IMR-90 (cell line): ENCODE data around the gene SLC9A2.

Experiments
- BHLHE40 ChIP-seq: fragments of 150-350 bp; IDR thresholded peaks from 2 replicates; pipeline ENCODE4 v1.6.1; 2016; ENCODE audit warnings: mild to moderate bottlenecking, low read depth, low read length
- CTCF ChIP-seq: conservative IDR thresholded peaks from 2 replicates; pipeline ENCODE4 v1.5.1; 2012; ENCODE audit warnings: mild to moderate bottlenecking, low read depth, low read length, improper control_type of control experiment
- NFE2L2 ChIP-seq: fragments of 150-350 bp; IDR thresholded peaks from 2 replicates; pipeline ENCODE4 v1.6.1; 2016; ENCODE audit warnings: low read depth, mild to moderate bottlenecking, low read length
- POLR2A ChIP-seq: IDR thresholded peaks from 2 replicates; pipeline ENCODE4 v1.6.1; 2012; ENCODE audit warnings: mild to moderate bottlenecking, low read depth, low read length
- RCOR1 ChIP-seq: IDR thresholded peaks from 2 replicates; pipeline ENCODE4 v1.6.1; 2012; ENCODE audit warnings: mild to moderate bottlenecking, low read length, improper control_type of control experiment; ENCODE audit not compliant: insufficient replicate concordance
- SMC3 ChIP-seq: fragments of 150-350 bp; IDR thresholded peaks from 2 replicates; pipeline ENCODE4 v1.6.1; 2016; ENCODE audit warnings: low read depth, mild to moderate bottlenecking, antibody characterized with exemption, low read length, moderate library complexity
- USF2 ChIP-seq: fragments of 150-350 bp; IDR thresholded peaks from 2 replicates; pipeline ENCODE4 v1.6.1; 2017; ENCODE audit warnings: mild to moderate bottlenecking, antibody characterized with exemption, low read length, low read depth

- TF ChIP-seq USF2: no peak
- no peak for TF ChIP-seq POLR2A
- TF ChIP-seq BHLHE40: no peak
- TF ChIP-seq NFE2L2: no peak
- no peak for TF ChIP-seq RCOR1
- no peak for TF ChIP-seq CTCF
- TF ChIP-seq SMC3: no peak
Observed at GRCh38 chr2:102662833-102663232, 43.5 kb downstream of the SLC9A2 start.
